ENCODE data around the gene KLHL35.

DNA sequence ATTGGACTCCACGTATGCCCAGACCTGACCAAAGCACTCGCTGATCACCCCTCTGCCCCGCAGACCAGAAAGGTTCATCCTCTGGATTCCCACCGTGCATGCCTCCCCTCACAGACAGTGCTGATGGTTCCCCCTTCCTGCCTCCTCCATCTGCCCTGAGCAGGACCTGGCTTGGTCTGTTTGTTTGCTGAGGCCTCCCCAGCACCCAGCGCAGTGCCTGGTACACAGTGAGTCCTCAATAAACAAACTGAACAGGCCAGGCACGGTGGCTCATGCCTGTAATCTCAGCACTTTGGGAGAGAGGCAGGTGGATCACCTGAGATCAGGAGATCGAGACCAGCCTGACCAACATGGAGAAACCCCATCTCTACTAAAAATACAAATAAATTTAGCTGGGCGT is 57.4 kb downstream of the KLHL35 start:
- no peak for TF ChIP-seq EZH2 (IDR thresholded peaks at IDR 0.05; ENCODE audit: borderline replicate concordance, low read depth, low read length, severe bottlenecking)
- TF ChIP-seq, protein P1, sequence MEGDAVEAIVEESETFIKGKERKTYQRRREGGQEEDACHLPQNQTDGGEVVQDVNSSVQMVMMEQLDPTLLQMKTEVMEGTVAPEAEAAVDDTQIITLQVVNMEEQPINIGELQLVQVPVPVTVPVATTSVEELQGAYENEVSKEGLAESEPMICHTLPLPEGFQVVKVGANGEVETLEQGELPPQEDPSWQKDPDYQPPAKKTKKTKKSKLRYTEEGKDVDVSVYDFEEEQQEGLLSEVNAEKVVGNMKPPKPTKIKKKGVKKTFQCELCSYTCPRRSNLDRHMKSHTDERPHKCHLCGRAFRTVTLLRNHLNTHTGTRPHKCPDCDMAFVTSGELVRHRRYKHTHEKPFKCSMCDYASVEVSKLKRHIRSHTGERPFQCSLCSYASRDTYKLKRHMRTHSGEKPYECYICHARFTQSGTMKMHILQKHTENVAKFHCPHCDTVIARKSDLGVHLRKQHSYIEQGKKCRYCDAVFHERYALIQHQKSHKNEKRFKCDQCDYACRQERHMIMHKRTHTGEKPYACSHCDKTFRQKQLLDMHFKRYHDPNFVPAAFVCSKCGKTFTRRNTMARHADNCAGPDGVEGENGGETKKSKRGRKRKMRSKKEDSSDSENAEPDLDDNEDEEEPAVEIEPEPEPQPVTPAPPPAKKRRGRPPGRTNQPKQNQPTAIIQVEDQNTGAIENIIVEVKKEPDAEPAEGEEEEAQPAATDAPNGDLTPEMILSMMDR (IDR thresholded peaks at IDR 0.05; ENCODE audit: borderline replicate concordance, extremely low read depth, low read length, poor library complexity, severe bottlenecking), result no peak
